H1 (cell line): Measurements from ENCODE around the gene ELANE. TPM values are rescaled to one million over a fixed set of nuclear protein-coding genes. Genes with fewer than 3 reads are reported as not detected.
"Not testable (repeated sequence)": the region's sequence is repeated elsewhere in the genome, so short reads cannot be mapped to it uniquely, and the experiment has no call there.

ENCODE experiments used
- CTCF ChIA-PET: fragments of 300-600 bp; sonication (Branson Sonifier 250); formaldehyde crosslinking; loops from one replicate; lab custom pipeline; 2021; ENCODE audit not compliant: partially characterized antibody; lab: Charles Lee
- POLR2A ChIA-PET: fragments of 300-600 bp; sonication (Branson Sonifier 250); formaldehyde crosslinking; loops from one replicate; lab custom pipeline; 2021; ENCODE audit warnings: inconsistent platforms; ENCODE audit not compliant: partially characterized antibody; lab: Charles Lee
- DNase-seq, 2 experiments: peaks; one replicate each; pipeline versions ENCODE4 v3.0.0 to v3.0.0-alpha.2; 2010 to 2022; ENCODE audit warnings: low spot score in 2 of 2, low read depth in 1 of 2, mixed read lengths in 1 of 2
- FAIRE-seq: peaks from 2 replicates; lab custom pipeline; 2011; peaks lifted over from hg19 to GRCh38; lab: Jason Lieb, UNC
- H2AFZ ChIP-seq: 2 replicates; pipeline ENCODE4 v1.8.1; 2012; ENCODE audit warnings: low read length, inconsistent platforms
- H2AK5ac ChIP-seq: 2 replicates; pipeline ENCODE4 v1.6.1; 2013; ENCODE audit warnings: low read depth, low read length
- H2BK120ac ChIP-seq: replicated peaks from 2 replicates; pipeline ENCODE3; 2013; ENCODE audit warnings: low read depth, low read length, inconsistent platforms
- H2BK12ac ChIP-seq: 2 replicates; pipeline ENCODE4 v1.6.1; 2013; ENCODE audit warnings: low read depth, low read length
- H2BK15ac ChIP-seq: 2 replicates; pipeline ENCODE4 v1.6.1; 2013; ENCODE audit warnings: low read length
- H2BK20ac ChIP-seq: 2 replicates; pipeline ENCODE4 v1.6.1; 2013; ENCODE audit warnings: low read length
- H2BK5ac ChIP-seq: 2 replicates; pipeline ENCODE4 v1.6.1; 2013; ENCODE audit warnings: low read depth, low read length
- H3K14ac ChIP-seq: 2 replicates; pipeline ENCODE4 v1.6.1; 2013; ENCODE audit warnings: inconsistent platforms; ENCODE audit not compliant: insufficient read length
- H3K18ac ChIP-seq: 2 replicates; pipeline ENCODE4 v1.6.1; 2013; ENCODE audit warnings: low read length; ENCODE audit errors: extremely low read depth
- H3K23ac ChIP-seq: 2 replicates; pipeline ENCODE4 v1.6.1; 2013; ENCODE audit warnings: inconsistent platforms; ENCODE audit not compliant: insufficient read length
- H3K23me2 ChIP-seq: 2 replicates; pipeline ENCODE4 v1.6.1; 2013; ENCODE audit warnings: low read depth, low read length
- H3K27ac ChIP-seq: 2 replicates; pipeline ENCODE4 v1.6.1; 2011; ENCODE audit warnings: low read depth, low read length, inconsistent platforms
- H3K27me3 ChIP-seq, 4 experiments: replicated peaks in 1 of 4; 1 replicate in 1 of 4; 2 replicates in 3 of 4; pipeline versions ENCODE4 v1.6.1 to v1.8.1; 2011 to 2013; ENCODE audit warnings: low read length in 3 of 4, mild to moderate bottlenecking in 3 of 4, inconsistent platforms in 2 of 4, mixed read lengths in 2 of 4, moderate library complexity in 1 of 4; ENCODE audit not compliant: control insufficient read depth in 3 of 4, insufficient read depth in 3 of 4; ENCODE audit errors: extremely low read depth in 1 of 4
- H3K36me3 ChIP-seq, 4 experiments: 2 replicates each; pipeline versions ENCODE4 v1.6.1 to v1.8.1; 2011 to 2013; ENCODE audit warnings: mild to moderate bottlenecking in 4 of 4, low read length in 3 of 4, moderate library complexity in 2 of 4, control low read depth in 1 of 4, inconsistent platforms in 1 of 4; ENCODE audit not compliant: insufficient read depth in 4 of 4, control insufficient read depth in 2 of 4
- H3K4ac ChIP-seq: replicated peaks from 2 replicates; pipeline ENCODE3; 2013; ENCODE audit warnings: low read length, low read depth, mixed read lengths, inconsistent platforms; ENCODE audit not compliant: insufficient read length
- H3K4me1 ChIP-seq, 4 experiments: replicated peaks in 1 of 4; 1 replicate in 1 of 4; 2 replicates in 3 of 4; pipeline versions ENCODE4 v1.6.1 to v1.8.1; 2011 to 2013; ENCODE audit warnings: low read length in 3 of 4, inconsistent platforms in 2 of 4, mixed read lengths in 1 of 4; ENCODE audit not compliant: insufficient read depth in 4 of 4, control insufficient read depth in 3 of 4
- H3K4me2 ChIP-seq, 2 experiments: 2 replicates each; pipeline versions ENCODE4 v1.6.1 to v1.8.1; 2011 to 2013; ENCODE audit warnings: low read depth in 2 of 2, low read length in 2 of 2, control low read depth in 1 of 2, inconsistent platforms in 1 of 2, mild to moderate bottlenecking in 1 of 2; ENCODE audit not compliant: insufficient read depth in 1 of 2
- H3K4me3 ChIP-seq, 4 experiments: fragments of 200-600, 300-600 bp in 1 of 4; sonication (generic), shearing (Covaris generic), sonication (Bioruptor Twin) in 1 of 4; 2 replicates each; pipeline versions ENCODE4 v1.5.1 to v1.8.1; 2011 to 2016; ENCODE audit warnings: low read length in 4 of 4, low read depth in 3 of 4, control low read depth in 2 of 4, inconsistent platforms in 2 of 4, mild to moderate bottlenecking in 2 of 4, mixed read lengths in 1 of 4, moderate library complexity in 1 of 4; ENCODE audit not compliant: insufficient read depth in 2 of 4; ENCODE audit errors: extremely low read depth in 1 of 4
- H3K56ac ChIP-seq: replicated peaks from 2 replicates; pipeline ENCODE3; 2013; ENCODE audit warnings: low read depth, mild to moderate bottlenecking, mixed read lengths, low read length, inconsistent platforms; ENCODE audit not compliant: insufficient read length
- H3K79me1 ChIP-seq: 2 replicates; pipeline ENCODE4 v1.6.1; 2013; ENCODE audit warnings: low read depth, low read length, control low read depth
- H3K79me2 ChIP-seq, 2 experiments: 2 replicates each; pipeline versions ENCODE4 v1.6.1 to v1.8.1; 2012 to 2013; ENCODE audit warnings: low read length in 2 of 2, mild to moderate bottlenecking in 2 of 2, inconsistent platforms in 1 of 2; ENCODE audit not compliant: insufficient read depth in 2 of 2, control insufficient read depth in 1 of 2
- H3K9ac ChIP-seq, 4 experiments: replicated peaks in 1 of 4; 1 replicate in 1 of 4; 2 replicates in 3 of 4; pipeline versions ENCODE4 v1.6.1 to v1.8.1; 2011 to 2013; ENCODE audit warnings: low read depth in 3 of 4, low read length in 3 of 4, control low read depth in 2 of 4, mild to moderate bottlenecking in 2 of 4, moderate library complexity in 2 of 4, inconsistent platforms in 1 of 4; ENCODE audit errors: extremely low read depth in 1 of 4
- H3K9me3 ChIP-seq, 2 experiments: 2 replicates each; pipeline versions ENCODE4 v1.6.1 to v1.8.1; 2012 to 2013; ENCODE audit warnings: mild to moderate bottlenecking in 2 of 2, moderate library complexity in 2 of 2, control low read depth in 1 of 2, inconsistent platforms in 1 of 2, low read depth in 1 of 2, low read length in 1 of 2, mixed read lengths in 1 of 2; ENCODE audit not compliant: insufficient read depth in 2 of 2
- H4K20me1 ChIP-seq, 2 experiments: replicated peaks in 1 of 2; 2 replicates each; pipeline versions ENCODE3 to v1.8.1; 2011 to 2013; ENCODE audit warnings: inconsistent platforms in 2 of 2, low read length in 2 of 2, mild to moderate bottlenecking in 1 of 2; ENCODE audit not compliant: insufficient read depth in 2 of 2, control insufficient read depth in 1 of 2
- H4K5ac ChIP-seq: 2 replicates; pipeline ENCODE4 v1.6.1; 2013; ENCODE audit warnings: low read length, low read depth, mixed read lengths, inconsistent platforms; ENCODE audit not compliant: insufficient read length
- H4K8ac ChIP-seq: 2 replicates; pipeline ENCODE4 v1.8.0; 2013; ENCODE audit warnings: mild to moderate bottlenecking, moderate library complexity, low read length, inconsistent platforms; ENCODE audit not compliant: insufficient read depth; ENCODE audit errors: extremely low read depth
- H4K91ac ChIP-seq: replicated peaks from 2 replicates; pipeline ENCODE3; 2013; ENCODE audit warnings: low read length, mixed read lengths, inconsistent platforms; ENCODE audit not compliant: insufficient read length
- ASH2L ChIP-seq: fragments of 200-600, 300-600 bp; sonication (generic); IDR thresholded peaks from one replicate; pipeline ENCODE4 v1.7.1; 2017; ENCODE audit warnings: low read length
- KDM4A ChIP-seq: IDR thresholded peaks from one replicate; pipeline ENCODE4 v1.7.1; 2012; ENCODE audit warnings: low read depth, mild to moderate bottlenecking, moderate library complexity, low read length, inconsistent platforms; ENCODE audit not compliant: severe bottlenecking
- RNF2 ChIP-seq: fragments of 200-900, 300-1000 bp; sonication (generic); IDR thresholded peaks from 2 replicates; pipeline ENCODE4 v1.7.1; 2016; ENCODE audit warnings: borderline replicate concordance, low read depth, mild to moderate bottlenecking, antibody characterized with exemption, low read length; ENCODE audit not compliant: poor library complexity, severe bottlenecking; ENCODE audit errors: missing control alignments
- WGBS, 2 experiments: shearing (Covaris generic) in 1 of 2; methylation state at CpG; one replicate each; pipeline versions ENCODE4 v1.1.6 to v1.1.7; 2013 to 2015; ENCODE audit warnings: low lambda C conversion rate in 2 of 2, mixed read lengths in 2 of 2, inconsistent platforms in 1 of 2, low coverage in 1 of 2, missing lambda C conversion rate in 1 of 2; ENCODE audit not compliant: insufficient replicate concordance in 2 of 2, insufficient coverage in 1 of 2, insufficient read length in 1 of 2; ENCODE audit errors: extremely low coverage in 1 of 2, missing lambda C conversion rate in 1 of 2; 5-methylcytosine and 5-hydroxymethylcytosine counted together
- polyA plus RNA-seq, 7 experiments: library from polyadenylated mRNA; depleted of rRNA in 3 of 7; stranded (reverse) in 5 of 7; unstranded in 2 of 7; fragments of >200 nt in 5 of 7; fragments of 200-250 nt in 2 of 7; gene quantifications; 1 replicate in 5 of 7; 2 replicates in 1 of 7; 4 replicates in 1 of 7; pipeline versions ENCODE4 v1.2.1 to v1.2.3, GENCODE V29; 2011 to 2013; ENCODE audit warnings: missing spikeins in 2 of 7, mixed read lengths in 2 of 7
- total RNA-seq: library from RNA; stranded (reverse); fragmentation: NEBNext Ultra II Directional; extraction: Animal tissue kit (Norgen Biotek cat#: 25700); gene quantifications from 2 replicates; pipeline ENCODE4 v1.2.1, GENCODE V29; 2021

ELANE gene
- total and polyA plus RNA-seq, 2 of the 8 experiments (the other 6 are each of a cell fraction or from before 2014, with no cell fraction given), result not detected

- TF ChIP-seq KDM4A (no peak), RNF2 (no peak), ASH2L (no peak)
Measured at GRCh38 chr19:890831-891230, 38.7 kb downstream of the ELANE start (continued).

DNA sequence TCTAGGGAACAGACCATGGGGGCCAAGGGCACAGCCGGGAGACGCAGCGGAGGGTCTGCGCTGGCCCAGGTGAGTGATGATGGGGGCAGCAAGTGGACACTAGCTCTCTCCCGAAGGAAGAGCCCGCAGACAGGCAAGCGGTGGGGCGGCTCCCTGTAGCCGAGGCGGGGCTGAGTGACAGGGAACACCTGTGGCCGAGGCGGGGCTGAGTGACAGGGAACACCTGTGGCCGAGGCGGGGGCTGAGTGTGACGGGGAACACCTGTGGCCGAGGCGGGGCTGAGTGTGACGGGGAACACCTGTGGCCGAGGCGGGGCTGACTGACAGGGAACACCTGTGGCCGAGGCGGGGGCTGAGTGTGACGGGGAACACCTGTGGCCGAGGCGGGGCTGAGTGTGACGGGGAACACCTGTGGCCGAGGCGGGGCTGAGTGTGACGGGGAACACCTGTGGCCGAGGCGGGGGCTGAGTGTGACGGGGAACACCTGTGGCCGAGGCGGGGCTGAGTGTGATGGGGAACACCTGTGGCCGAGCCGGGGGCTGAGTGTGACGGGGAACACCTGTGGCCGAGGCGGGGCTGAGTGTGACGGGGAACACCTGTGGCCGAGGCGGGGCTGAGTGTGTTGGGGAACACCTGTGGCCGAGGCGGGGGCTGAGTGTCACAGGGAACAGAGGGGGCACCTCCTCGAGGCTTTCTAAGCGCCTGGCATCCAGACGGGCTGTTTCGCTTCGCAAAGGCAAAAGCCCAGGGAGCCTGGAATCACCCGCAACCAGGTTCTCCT lies 39.5 kb downstream of the ELANE start:
- H3K9ac ChIP-seq, result not testable (repeated sequence)
- CTCF ChIA-PET, result interaction anchor here (0.6 kb wide), 1 partner anchor 688 kb away, joined by 3 read pairs; no protein-coding TSS in a partner anchor
- 92% methylated on average over 26 of the region's 50 CpGs; no CpG with 5 or more reads in 1 of the 2 experiments for WGBS, 2 experiments

More for the DNA sequence above, 39.5 kb downstream of the ELANE start:
- not testable (repeated sequence) for H3K14ac ChIP-seq, H2BK12ac ChIP-seq, H2AK5ac ChIP-seq, H3K18ac ChIP-seq, H3K9me3 ChIP-seq, H4K5ac ChIP-seq, H3K79me2 ChIP-seq, H2BK5ac ChIP-seq, H3K4me1 ChIP-seq, FAIRE-seq, H3K27me3 ChIP-seq, H4K91ac ChIP-seq, H3K27ac ChIP-seq, H3K4ac ChIP-seq, H2BK20ac ChIP-seq, H3K79me1 ChIP-seq, H3K56ac ChIP-seq, H2BK120ac ChIP-seq, H3K23me2 ChIP-seq, H4K8ac ChIP-seq, H2BK15ac ChIP-seq, H3K23ac ChIP-seq, H2AFZ ChIP-seq, DNase-seq
- H3K4me2 ChIP-seq, result peak overlapping the region; percentile 66 to 70
- POLR2A ChIA-PET, result interaction anchor here (0.5 to 8.8 kb wide), 4 partner anchors 14 to 28 kb away, joined by 3 to 82 read pairs (median 12); no protein-coding TSS in a partner anchor
- H4K20me1 ChIP-seq, result peaks cover 0 to 13% of the 10 kb centered on the region in 2 experiments
- H3K4me3 ChIP-seq, result peak overlapping the region; percentile 48 to 91 (median 66); a peak in 7 of 8 replicates
- H3K36me3 ChIP-seq, result peaks cover 0 to 13% (median 4%) of the 10 kb centered on the region in 4 experiments; a peak in 2 of 8 replicates
